ENCODE measurements around the gene SPHKAP.

DNA sequence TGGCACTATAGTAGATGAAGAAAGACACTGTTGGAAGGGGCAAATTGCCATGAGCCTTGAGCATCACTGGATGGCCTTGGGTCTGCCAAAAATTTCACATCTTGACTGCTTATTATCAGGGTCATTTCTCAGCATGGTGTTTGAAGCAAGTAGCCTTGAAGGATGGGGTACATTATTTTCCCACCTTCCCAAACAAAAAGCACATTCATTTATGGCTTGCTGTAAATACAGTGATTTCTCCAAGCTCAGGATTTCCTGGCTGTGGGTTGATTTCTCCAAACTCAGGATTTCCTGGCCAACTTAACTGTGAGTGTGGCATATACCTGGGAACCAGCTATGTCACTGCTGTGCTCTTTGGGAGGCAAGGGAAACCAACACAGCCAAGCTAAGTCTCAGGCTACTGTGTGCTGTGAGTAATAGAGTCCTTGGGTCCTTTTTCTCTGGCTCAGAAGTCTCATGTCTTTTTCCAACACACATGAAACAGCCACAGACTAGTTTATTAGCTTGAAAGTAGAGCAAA is 116.6 kb downstream of the SPHKAP start:
- TF ChIP-seq EZH2 (IDR thresholded peaks at IDR 0.05; ENCODE audit: low read length, missing control alignments) (no peak), CTCF (conservative IDR thresholded peaks at IDR 0.05 in 1 of 2, IDR thresholded peaks at IDR 0.05 in 1 of 2; ENCODE audit: low read depth in 1 of 2, low read length in 2 of 2) (no peak)
